DMS 273 (cell line): ENCODE data around the gene CCDC63.
A peak's percentile ranks its signal among the peaks of the same experiment; 100 is the strongest.

ENCODE experiments used
- DNase-seq: peaks from one replicate; lab custom pipeline; 2025; ENCODE audit not compliant: unreplicated experiment; lab: John Stamatoyannopoulos, UW

The CCDC63 gene

DNA sequence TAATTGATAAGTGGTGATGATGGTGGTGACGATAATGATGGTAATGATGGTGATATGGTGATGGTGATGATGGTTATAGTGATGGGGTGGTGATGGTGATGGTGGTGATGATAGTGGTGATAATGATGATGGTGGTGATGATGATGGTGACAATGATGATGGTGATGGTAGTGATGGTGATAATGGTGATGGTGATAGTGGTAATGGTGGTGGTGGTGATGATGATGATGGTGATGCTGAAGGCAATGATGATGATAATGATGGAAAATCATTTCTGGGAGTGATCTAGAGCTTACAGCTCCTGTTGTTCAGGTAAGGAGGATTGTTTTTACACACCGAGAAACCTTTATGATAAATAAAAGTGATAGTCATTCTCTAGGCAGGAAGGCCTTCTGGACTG, 33.9 kb downstream of the CCDC63 start:
- DNase-seq: no peak

GRCh38 chr12:110883251-110883650, 36.5 kb downstream of the CCDC63 start:
- no peak for DNase-seq

GRCh38 chr12:110885152-110885840, 38.5 kb downstream of the CCDC63 start:
- peak; percentile 42 for DNase-seq

GRCh38 chr12:110888256-110888991, 41.6 kb downstream of the CCDC63 start:
- no peak for DNase-seq

- no peak for DNase-seq
Measured at GRCh38 chr12:110889361-110889760, 42.6 kb downstream of the CCDC63 start.

- DNase-seq: no peak
Measured at GRCh38 chr12:110893956-110894355, 47.2 kb downstream of the CCDC63 start.

DNA sequence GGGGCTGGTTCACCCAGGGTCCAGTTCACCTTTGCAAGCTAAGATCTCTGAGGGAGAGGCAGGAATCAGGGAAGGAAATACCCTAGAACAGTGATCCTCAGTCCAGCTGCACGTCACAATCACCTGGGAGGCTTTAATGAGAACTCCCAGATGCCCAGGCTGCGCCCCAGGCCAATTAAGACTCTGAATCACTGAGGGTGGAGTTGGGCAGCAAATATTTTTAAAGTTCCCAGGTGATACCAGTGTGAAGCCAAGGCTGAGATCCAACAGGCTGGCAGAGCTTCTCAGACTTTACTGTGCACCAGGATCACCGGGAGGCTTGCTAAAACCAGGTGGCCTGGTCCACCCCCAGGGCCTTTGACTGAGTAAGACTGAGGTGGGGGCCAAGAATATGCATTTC, 49.8 kb downstream of the CCDC63 start:
- no peak for DNase-seq

GRCh38 chr12:110901401-110901800, 54.6 kb downstream of the CCDC63 start:
- DNase-seq: no peak

- DNase-seq: no peak
Measured at GRCh38 chr12:110903511-110903910, 56.7 kb downstream of the CCDC63 start.

GRCh38 chr12:110906083-110906482, 59.3 kb downstream of the CCDC63 start:
- DNase-seq: no peak

DNA sequence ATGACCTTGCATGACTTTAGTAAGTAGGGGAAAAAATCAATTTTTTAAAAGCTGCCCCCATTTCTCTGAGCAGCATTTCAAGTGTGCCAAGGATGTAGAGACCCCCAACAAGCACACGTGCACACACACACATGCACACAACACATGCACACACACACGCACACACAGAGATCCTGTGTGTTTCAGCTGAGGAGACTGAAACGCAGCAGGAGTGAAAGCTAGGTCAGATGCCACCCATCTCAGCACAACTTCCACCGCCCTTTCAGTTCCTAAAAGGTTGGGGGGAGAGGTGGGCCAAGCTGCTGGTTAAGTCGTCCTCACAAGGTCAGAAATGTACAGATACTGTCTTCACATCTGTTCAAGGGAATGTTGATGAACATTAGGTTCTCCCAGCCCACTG, 59.7 kb downstream of the CCDC63 start:
- DNase-seq: no peak

DNA sequence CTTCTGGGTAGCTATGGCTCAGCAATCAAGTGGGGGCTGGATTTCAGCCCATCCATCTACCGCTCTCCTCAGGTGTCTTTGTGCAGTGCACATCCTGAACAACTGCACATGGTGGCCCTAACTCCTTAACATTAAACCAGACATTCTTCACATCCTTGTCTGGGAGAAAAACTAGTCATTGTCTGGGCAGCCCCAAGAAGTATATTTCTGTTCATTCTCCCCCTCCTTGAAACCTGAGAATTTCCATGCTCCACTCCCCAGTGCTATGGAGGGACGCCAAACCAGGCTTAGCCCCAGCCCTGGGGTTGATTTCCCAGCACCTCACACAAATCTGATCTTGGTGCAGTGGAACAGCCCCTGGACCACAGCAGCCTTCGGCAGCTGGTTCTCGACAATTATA, 60.2 kb downstream of the CCDC63 start:
- no peak for DNase-seq

GRCh38 chr12:110907583-110907982, 60.8 kb downstream of the CCDC63 start:
- no peak for DNase-seq

GRCh38 chr12:110908377-110909152, 61.8 kb downstream of the CCDC63 start:
- no peak for DNase-seq

- DNase-seq: no peak
Measured at GRCh38 chr12:110912263-110912662, 65.5 kb downstream of the CCDC63 start.

DNA sequence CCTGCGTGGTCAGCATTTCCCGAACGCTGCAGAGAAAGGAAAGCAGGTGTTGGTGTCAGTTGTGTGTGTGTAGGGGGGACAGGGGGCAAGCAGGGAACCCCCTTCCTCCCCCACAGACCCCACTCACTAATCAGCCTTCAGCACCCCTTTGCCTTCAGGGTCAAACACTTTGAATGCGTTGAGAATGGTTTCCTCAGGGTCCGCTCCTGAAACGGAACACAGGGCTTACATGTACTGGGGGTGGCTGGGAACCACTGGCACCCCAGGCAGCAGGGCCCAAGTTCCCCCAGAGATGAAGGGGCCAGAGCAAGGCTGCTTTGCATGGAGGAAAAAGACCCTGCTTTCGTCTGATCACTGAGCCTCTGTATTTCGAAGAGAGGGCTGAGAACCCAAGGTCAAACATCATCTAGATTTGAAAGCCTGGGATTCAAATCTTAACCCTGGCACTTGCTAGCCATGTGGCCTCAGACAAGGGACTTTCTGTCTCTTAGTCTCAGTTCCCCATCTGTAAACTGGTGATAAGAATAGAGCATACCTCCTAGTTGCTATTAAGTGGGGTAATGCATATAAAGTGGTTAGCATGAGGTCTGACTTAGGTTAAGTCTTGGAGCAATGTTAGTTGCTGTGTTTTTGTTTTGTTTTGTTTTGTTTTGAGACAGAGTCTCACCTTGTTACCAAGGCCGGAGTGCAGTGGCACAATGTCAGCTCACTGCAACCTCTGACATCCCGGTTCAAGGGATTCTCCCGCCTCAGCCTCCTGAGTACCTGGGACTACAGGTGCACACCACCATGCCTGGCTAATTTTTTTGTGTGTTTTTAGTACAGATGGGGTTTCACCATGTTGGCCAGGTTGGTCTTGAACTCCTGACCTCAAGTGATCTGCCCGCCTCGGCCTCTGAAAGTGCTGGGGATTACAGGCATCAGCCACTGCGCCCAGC, 66.6 kb downstream of the CCDC63 start:
- DNase-seq: no peak

GRCh38 chr12:110916295-110916875, 69.6 kb downstream of the CCDC63 start:
- no peak for DNase-seq

GRCh38 chr12:110917467-110917866, 70.7 kb downstream of the CCDC63 start:
- DNase-seq: no peak

- DNase-seq: no peak
Measured at GRCh38 chr12:110917961-110918360, 71.2 kb downstream of the CCDC63 start.

GRCh38 chr12:110919720-110920119, 72.9 kb downstream of the CCDC63 start:
- no peak for DNase-seq
